GM06990 (cell line): ENCODE results near the gene ASAP2.

Source experiments
- DNase-seq: peaks from one replicate; pipeline ENCODE4 v3.0.0-alpha.2; 2011; ENCODE audit not compliant: insufficient read length; ENCODE audit errors: extremely low read depth
- H3K27me3 ChIP-seq: replicated peaks from 2 replicates; pipeline ENCODE4 v1.6.0; 2011; ENCODE audit warnings: low read length; ENCODE audit not compliant: control insufficient read depth, insufficient read depth
- H3K36me3 ChIP-seq: 2 replicates; pipeline ENCODE4 v1.5.1; 2011; ENCODE audit warnings: low read length; ENCODE audit not compliant: control insufficient read depth, insufficient read depth
- H3K4me3 ChIP-seq: replicated peaks from 2 replicates; pipeline ENCODE4 v1.5.1; 2011; ENCODE audit warnings: low read depth, mild to moderate bottlenecking, control low read depth, low read length
- CTCF ChIP-seq: IDR thresholded peaks from 2 replicates; pipeline ENCODE4 v1.5.1; 2011; ENCODE audit warnings: low read length, control low read depth, mild to moderate bottlenecking, inconsistent platforms; ENCODE audit not compliant: insufficient read depth, poor library complexity, severe bottlenecking

ASAP2 gene

GRCh38 chr2:9179572-9180201 is 26.9 kb upstream of the ASAP2 start:
- DNase-seq, result no peak
- no peak for TF ChIP-seq CTCF

GRCh38 chr2:9184361-9184760 is 22.3 kb upstream of the ASAP2 start:
- Histone ChIP-seq H3K36me3 (no peaks in the 10 kb centered on the region), H3K4me3 (no peak overlapping the region), H3K27me3 (no peaks in the 10 kb centered on the region; the same call in 1 of the 2 replicates)
- DNase-seq, result no peak
- no peak for TF ChIP-seq CTCF

More at GRCh38 chr2:9179572-9180201, 26.9 kb upstream of the ASAP2 start:
- no peak overlapping the region for H3K4me3 ChIP-seq
- H3K36me3 ChIP-seq, result no peaks in the 10 kb centered on the region
- H3K27me3 ChIP-seq, result no peaks in the 10 kb centered on the region; the same call in 1 of the 2 replicates

- H3K27me3 ChIP-seq, result no peaks in the 10 kb centered on the region
- DNase-seq, result no peak
- no peak for TF ChIP-seq CTCF
- no peak overlapping the region for H3K4me3 ChIP-seq
- H3K36me3 ChIP-seq, result no peaks in the 10 kb centered on the region
These were observed 18.9 kb upstream of the ASAP2 start for GRCh38 chr2:9187620-9188214.

- H3K36me3 ChIP-seq, result no peaks in the 10 kb centered on the region
- no peak for TF ChIP-seq CTCF
- no peak for DNase-seq
- H3K27me3 ChIP-seq, result no peaks in the 10 kb centered on the region
- no peak overlapping the region for H3K4me3 ChIP-seq
These were observed 17.8 kb upstream of the ASAP2 start for GRCh38 chr2:9188823-9189222.

GRCh38 chr2:9189901-9190300 is 16.7 kb upstream of the ASAP2 start:
- Histone ChIP-seq H3K4me3 (no peak overlapping the region), H3K36me3 (no peaks in the 10 kb centered on the region), H3K27me3 (no peaks in the 10 kb centered on the region)
- no peak for DNase-seq
- no peak for TF ChIP-seq CTCF
